22Rv1 (cell line): ENCODE results near the gene CAMK4.

ENCODE experiments used
- ZFX ChIP-seq: fragments of 450-650 bp; IDR thresholded peaks from 2 replicates; pipeline ENCODE4 v1.6.1; 2017; ENCODE audit warnings: antibody characterized with exemption, borderline replicate concordance
- TF ChIP-seq, protein P1 (sequence below): fragments of 450-650 bp; IDR thresholded peaks from 2 replicates; pipeline ENCODE4 v1.5.1; 2017; ENCODE audit warnings: mild to moderate bottlenecking

DNA sequence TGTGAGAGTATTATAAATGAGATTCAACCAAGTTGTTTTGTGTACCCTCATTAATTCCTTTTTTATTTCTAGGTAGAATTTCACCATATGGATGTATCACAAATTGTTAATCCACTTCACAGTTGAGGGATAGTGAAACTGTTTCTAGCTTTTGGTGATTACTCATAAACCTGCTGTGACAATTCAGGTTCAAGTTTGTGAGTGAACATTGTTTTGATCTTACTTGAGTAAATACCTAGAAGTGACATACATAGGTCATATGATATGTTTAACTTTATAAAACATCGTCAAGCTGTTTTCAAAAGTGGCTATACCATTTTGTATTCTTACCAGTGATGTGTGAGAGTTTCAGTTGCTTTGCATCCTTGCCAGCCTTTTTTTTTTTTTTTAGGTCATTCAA lies 112.9 kb downstream of the CAMK4 start:
- TF ChIP-seq, protein P1, sequence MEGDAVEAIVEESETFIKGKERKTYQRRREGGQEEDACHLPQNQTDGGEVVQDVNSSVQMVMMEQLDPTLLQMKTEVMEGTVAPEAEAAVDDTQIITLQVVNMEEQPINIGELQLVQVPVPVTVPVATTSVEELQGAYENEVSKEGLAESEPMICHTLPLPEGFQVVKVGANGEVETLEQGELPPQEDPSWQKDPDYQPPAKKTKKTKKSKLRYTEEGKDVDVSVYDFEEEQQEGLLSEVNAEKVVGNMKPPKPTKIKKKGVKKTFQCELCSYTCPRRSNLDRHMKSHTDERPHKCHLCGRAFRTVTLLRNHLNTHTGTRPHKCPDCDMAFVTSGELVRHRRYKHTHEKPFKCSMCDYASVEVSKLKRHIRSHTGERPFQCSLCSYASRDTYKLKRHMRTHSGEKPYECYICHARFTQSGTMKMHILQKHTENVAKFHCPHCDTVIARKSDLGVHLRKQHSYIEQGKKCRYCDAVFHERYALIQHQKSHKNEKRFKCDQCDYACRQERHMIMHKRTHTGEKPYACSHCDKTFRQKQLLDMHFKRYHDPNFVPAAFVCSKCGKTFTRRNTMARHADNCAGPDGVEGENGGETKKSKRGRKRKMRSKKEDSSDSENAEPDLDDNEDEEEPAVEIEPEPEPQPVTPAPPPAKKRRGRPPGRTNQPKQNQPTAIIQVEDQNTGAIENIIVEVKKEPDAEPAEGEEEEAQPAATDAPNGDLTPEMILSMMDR, result no peak
- no peak for TF ChIP-seq ZFX
